HG03025 (cell line): ENCODE measurements around the gene PHKA1.
"Not testable (repeated sequence)": the region's sequence is repeated elsewhere in the genome, so short reads cannot be mapped to it uniquely, and the experiment has no call there.

Experiments used
- ATAC-seq: cut with Tn5 transposase; IDR thresholded peaks from one replicate; pipeline ENCODE4 v1.9.1; 2021; ENCODE audit warnings: mild to moderate bottlenecking, moderate library complexity; ENCODE audit not compliant: unreplicated experiment, low FRiP score

Gene PHKA1

DNA sequence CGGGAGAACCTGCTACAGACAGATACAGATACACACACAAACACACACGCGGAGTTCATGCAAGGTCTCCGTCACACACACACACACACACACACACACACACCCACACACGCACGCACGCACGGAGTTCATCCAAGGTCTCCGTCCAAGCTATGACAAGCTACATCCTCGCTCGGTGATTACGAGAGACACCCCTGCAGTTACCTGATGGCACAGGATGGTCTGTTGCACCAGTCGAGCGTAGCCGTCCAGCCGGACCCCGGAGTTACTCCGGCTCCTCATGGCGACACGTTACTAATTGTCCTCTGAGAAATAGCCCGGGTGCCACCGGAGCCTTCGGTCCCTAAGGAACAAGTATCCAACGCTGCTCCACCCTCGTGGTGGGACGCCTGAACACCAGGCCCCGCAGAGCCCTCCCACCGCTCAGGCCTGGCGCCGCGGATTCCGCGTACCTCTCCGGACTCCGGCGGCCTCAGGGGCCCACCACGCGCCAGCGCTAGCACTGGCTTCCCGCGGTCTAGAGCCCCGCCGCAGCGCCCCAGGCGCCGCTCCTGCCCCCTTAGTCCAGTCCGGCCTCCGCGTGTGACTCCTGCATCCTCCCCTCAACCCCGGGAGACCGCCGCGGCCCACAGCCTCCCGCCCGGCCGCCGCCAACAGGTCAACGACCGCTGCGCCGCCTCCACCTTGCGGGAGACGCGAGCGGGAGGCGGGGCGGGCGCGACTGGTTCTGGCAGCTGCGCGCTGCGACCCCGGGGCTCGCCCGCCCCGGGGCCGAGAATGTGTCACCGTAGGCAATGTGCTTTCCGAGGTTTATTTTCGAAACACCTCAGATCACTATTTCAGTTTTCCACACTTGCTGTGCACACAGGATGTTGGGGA is at the start of gene PHKA1:
Gene PHKA1 (minus strand): TSS at position 708 of the 879 bp plus-strand sequence. CDS start 426 bp downstream, at position 282.
- ATAC-seq, result not testable (repeated sequence)

DNA sequence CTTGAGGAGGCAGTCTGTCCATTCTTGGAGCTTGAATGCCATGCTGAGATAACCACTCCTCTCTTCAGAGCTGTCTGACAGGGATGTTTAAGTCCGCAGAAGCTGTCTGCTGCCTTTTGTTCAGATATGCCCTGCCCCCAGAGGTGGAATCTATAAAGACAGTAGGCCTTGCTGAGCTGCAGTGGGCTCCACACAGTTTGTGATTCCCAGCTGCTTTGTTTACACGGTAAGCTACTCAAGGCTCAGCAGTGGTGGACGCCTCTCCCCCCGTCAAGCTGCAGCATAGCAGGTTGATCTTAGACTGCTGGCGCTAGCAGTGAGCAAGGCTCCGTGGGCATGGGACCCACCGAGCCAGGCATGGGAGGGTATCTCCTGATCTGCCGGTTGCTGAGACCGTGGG is 46.3 kb upstream of the PHKA1 start:
- not testable (repeated sequence) for ATAC-seq

DNA sequence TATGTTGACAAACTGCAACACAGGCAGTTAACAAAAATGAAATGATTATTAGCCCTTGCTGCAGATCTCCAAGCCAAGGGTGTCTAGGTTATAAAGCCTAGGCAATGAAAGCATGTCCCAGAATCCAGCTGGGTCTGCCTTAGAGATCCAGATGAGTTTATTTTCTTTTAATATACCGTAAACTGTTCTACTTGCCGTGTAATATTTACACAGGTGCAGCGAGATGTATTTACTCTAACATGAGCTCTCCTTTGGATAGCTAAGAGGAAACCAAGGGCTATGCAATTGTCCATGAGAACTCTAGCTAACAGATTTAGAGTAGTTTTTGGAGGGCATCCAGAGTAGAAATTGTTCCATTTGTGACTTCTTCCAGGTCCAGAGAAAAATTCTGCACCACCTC is 34.4 kb upstream of the PHKA1 start:
- ATAC-seq, result not testable (repeated sequence)

DNA sequence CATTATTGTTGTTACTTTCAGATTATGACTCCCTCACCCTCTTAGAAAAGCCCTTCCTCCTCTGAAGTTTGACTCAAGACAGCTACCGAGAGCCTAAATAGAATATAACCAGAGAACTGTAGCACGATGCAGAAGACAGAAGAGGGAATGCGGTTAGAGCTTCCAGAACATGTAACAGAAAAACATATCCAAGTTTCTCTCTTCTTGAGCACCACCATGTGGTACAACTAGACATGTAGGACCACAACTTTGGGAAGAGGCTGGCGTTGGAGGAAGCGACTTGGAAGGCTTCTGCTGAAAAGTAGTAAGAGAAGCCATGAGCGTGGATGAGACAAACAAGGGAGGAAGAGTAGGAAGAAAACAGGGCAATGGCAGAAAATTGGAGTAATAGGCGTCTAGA is 31.4 kb upstream of the PHKA1 start:
- ATAC-seq, result not testable (repeated sequence)

DNA sequence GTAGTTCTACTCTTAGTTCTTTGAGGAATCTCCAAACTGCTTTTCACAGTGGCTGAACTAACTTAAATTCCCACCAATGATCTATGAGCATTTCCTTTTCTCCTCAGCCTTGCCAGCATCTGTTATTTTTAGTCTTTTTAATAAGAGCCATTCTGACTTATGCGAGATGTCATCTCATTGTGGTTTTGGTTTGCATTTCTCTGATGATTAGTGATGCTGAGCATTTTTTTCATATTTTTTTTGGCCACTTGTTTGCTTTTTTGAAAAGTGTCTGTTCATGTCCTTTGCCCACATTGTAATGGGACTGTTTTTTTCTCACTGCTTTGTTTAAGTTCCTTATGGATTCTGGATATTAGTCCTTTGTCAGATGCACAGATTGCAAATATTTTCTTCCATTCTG is 21.5 kb upstream of the PHKA1 start:
- no peak for ATAC-seq

DNA sequence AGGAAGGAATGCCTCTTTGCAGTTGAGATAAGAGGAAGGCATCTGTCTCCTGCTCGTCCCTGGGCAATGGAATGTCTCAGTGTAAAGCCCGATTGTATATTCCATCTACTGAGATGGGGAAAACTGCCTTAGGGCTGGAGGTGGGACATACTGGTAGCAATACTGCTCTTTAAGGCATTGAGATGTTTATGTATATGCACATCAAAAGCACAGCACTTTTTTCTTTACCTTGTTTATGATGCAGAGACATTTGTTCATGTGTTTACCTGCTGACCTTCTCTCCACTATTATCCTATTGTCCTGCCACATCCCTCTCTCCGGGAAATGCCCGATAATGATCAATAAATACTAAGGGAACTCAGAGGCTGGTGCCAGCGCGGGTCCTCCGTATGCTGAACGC is 19.5 kb upstream of the PHKA1 start:
- ATAC-seq, result not testable (repeated sequence)

DNA sequence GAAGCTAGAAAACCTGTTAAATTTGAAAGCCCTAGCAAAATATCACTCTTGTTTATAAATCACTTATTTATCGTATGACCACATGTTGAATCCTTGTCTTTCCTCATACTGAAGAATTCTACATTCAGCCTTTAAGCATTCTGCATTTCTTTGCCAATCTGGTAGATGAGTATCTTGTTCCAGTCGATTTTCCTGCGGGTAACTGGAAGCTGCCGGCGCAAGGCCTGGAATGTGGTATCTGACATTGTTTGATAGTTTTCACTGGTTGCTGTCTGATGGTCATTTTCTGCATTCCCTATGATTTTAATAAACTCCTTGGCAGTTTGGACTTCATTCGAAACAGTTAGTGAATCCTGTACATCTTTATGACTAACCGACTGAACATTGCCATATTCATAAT is 13.7 kb upstream of the PHKA1 start:
- ATAC-seq, result no peak

DNA sequence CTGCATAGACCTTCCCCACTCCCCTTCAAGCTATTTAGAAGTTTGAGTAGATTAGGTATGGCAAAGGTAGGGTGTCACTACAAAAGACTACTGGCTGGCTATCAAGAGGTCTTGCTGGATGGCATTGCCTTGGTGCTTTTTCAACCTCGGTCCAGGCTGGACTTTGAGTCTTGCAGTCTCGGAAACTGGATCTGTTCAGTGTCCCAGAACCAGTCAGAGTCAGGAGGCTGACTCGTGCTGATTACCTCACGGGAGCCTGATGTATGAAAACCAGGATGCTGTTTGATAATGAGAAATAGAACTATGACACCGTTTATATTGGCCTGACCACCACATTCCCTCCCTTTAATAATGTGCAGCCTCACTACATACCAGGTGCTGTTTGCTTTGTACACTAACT is 2.7 kb upstream of the PHKA1 start:
- no peak for ATAC-seq

DNA sequence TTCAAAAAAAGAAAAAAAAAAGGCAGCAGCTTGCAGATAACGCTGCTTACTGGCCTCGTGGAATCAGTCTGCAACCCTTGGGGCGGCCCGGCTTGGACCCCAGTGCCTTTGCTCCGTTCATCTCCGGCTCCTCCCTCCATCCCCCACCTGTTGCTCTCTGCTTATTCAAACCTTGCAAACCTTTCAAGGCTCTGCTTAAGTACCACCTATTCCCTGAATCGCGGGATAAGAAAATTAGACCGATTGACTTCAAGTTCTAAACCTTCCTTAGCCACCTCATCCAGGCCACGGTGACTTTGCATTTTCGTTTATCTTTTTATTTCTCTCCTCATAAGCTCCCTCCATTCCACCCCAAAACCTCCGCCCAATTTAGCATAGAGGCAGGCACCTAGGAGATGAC is 1.4 kb upstream of the PHKA1 start:
- no peak for ATAC-seq

DNA sequence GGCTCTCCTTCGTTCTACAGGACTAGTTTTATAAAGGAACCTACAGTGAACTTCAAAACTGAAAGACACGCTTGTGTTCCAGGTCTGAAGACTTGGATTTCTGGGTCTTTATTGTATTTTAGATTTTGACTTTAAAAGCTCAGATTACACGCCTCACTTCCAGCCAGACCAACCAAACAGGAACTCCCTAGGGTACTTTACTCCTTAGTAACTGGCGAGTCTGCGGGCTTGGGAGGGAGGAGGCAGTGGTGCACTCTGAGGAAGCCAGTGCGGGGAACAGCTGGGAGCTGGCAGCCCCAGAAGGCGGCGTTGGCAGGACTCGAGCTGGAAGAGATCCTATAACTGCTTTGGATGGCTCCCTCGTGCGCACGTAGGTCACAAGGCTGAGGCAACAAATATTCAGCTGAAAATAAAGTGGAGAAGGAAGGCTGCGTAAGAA is 391 bp upstream of the PHKA1 start:
- ATAC-seq, result no peak

DNA sequence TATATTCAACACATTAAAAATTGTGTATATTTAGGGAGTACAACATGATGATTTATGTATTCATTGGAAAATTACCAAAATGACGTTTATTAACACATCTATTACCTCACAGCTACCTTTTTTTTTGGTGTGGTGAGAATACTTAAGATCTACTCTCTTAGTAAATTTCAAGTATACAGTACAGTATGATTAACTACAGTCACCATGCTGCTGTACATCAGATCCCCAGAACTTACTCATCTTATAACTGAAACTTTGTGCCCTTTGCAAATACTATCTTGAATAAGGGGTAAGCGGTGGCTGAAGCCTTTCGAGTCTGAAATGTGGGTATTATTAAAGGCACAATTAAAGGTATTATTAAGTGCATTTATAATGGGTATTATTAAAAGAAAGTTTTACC is 976 bp downstream of the PHKA1 start:
- ATAC-seq, result no peak

DNA sequence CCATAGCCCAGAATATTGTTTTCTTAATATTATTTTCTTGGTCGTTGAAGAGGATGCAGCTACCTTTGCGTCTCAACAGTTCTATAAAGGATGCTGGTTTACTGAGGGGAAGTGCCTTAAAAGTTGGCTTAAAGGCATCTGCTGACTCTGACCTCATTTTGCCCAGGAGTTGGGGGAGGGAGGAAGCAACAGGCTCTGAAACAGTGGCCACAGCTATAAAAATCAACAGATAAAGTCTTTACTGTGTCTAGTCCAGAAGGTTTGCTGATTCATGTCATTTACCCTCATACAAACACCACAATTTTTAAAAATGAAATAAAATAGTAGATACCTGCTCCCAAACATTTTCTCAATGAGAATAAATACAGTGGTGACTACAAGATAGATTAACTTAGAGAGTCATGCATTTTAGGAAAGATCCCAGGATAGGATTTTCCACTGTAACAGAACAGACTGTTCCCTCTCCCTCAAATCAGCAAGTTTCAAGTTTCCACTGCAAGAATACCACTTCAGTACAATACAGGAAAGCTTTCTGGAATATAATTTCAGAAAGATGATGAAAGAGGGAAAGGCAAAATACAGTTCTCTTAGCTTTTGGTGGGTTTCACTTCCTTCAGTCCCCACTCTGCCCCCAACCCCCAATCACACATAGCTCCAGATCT is 1.9 kb downstream of the PHKA1 start:
- ATAC-seq, result no peak

DNA sequence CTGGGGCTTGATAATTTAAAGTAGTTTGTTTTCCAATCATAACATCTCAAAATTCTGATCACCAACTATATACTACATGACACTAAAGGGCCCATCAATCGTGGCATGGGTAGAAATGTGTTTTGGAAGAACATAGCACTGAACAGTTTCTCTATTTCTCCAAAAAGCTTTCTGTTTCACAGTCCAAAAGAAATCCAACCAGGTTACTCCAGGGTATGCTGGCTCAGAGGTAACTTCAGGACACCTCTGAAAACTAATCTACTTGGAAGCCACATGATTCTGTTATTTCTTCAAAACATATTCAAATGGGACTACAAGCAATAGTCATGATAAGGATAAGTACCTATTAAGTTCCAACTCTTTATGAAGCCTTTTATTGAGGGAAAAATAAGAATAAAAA is 8.3 kb downstream of the PHKA1 start:
- ATAC-seq, result no peak

DNA sequence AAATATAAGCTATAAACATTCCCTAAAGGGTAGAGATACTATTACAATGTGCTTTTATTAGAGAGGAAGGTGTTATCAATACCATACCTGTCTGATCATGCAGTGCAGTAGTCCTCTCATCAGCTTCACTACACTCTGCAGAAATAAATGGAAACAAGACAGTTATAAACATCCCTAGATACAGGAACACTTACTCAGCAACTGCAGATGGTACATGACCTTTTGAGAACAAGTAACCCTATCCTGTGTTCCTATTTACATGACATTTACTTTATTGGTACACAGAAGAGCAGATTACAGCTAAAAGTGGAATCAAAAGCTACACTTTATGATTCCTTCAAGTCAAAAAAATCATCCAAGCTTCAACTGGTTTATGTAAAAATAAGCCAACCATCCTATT is 9.0 kb downstream of the PHKA1 start:
- no peak for ATAC-seq

DNA sequence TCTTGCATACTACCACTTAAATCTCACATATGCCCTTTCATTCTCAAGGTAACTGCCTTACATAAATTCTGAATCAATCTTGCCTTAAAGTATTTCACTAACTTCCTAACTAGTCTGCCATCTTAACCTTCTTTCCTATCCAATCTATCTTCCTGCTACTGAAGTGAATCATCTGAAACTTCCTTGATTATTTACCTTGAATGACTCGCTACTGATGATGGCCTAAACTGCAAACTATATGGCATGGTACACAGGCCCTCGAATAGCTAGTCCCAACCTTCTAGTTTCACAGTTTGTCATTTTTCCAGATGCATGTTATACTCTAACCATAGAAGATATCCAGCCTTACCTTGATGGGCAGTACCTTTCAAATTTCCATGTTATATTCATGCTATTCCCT is 19.9 kb downstream of the PHKA1 start:
- no peak for ATAC-seq

DNA sequence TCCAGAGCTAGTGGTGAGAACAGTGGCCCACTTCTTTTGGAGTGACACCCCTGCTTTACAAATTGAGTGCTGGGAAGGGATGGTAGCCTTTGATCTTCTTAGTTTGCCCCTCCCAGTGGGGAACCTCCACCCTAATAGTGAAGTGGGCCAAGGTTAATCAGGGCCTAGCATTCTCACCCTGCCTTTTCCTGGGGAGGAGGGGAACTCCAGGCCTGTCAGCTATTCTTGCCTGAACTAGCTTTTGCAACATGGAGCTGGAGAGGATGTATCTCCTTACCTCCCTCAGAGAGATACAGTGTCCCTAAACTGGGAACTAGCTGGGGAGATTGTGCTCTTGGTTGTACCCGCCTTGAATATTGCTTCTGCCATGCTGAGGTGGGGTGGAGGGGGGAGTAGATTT is 20.6 kb downstream of the PHKA1 start:
- no peak for ATAC-seq

DNA sequence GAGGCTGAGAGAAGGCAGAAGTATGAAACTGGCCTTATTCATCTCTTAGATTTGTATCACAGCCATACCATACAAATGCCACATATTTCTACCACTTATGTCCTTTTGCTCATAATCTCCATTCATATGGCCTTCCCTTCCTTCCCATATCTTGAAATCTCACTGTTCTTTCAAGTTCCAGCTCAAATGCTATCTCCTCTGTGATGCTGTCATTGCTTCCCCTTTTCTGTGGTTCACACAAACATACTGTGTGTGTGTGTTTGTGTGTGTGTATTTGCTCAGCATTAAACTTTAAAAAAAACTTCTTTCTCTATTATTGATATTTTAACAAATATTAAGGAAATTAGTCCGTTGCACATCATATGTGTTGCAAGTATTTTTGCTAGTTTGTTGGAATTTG is 26.7 kb downstream of the PHKA1 start:
- ATAC-seq, result no peak

DNA sequence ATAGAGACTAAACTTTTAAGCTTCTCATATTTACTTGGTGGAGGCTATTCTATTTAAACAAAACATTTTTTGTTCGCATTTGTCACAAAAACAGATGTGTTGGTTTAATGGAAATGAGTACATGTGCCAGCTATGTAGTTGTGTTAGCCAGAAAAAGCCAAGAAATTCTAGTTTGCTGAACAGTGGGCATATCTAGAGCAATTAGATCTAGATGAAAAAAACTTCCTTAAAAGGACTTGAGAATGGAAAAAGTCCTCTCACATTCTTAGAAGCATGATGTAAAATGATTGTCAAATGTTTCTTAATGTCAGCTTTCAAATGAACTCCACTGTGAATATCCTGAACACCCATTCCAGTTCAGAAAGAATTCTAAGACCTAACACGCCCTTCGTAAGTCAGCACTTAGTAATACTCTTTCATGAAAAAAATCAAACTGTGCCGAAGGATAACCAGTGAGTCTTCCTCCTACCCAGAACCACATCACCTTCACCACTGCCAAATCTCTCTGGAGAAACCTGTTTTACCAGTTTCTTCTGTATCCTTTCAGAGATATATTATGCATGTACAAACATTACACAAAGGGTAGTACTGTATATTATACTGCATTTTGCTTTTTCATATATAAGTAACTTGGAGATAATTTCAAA is 28.2 kb downstream of the PHKA1 start:
- no peak for ATAC-seq

DNA sequence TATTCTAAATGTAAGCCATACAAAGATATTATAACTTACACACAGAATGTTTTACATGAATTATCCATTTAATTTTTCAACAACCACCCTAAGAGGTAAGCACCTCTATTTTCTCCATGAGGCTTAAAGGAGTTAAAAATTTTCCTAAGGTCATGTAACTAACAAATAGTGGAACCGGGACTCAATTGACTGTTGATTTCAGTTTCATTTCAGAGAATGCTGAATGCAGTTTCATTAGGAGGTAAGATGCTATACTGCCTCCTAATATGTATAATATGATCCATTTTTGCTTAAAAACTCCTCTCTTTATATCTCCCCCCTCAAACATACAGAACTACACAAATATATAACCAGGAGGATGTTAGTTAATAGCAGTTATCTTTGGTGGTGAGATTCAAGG is 29.1 kb downstream of the PHKA1 start:
- no peak for ATAC-seq

DNA sequence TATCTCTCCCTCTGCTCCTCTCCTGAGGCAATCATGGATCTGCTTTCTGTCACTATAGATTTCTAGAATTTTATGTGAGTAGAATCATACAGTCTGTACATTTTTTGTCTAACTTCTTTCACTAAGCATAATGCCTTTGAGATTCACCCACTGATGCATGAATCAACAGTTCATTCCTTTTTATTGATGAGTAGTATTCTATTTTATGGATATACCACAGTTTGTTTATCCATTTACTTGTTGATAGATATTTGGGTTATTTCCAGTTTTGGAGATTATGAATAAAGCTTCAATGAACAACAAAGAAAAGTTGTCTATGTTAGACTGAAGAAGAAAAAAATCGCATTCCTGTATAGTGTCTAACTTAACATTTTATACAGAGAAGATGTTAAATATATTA is 30.5 kb downstream of the PHKA1 start:
- ATAC-seq, result no peak

DNA sequence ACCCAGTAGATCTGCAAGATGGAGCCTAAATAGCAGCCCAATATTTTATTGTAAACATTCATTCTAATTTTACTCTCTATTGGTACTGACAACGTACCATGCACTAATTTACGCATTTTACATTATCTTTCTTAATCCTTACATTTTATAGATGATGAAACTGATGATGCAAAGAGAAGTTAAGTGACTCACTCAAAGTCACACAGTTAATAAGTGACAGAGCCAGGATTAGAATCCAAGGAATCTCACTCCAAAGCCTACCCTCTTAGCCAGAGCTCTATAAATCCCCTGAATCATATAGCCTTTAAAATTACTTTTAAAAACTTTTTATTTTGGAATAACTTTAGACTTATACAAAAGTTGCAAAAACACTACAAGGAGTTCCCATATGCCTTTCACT is 37.6 kb downstream of the PHKA1 start:
- ATAC-seq, result no peak
